OCI-LY3 (cell line): ENCODE data around the gene COPS3.

Experiments
- CTCF ChIP-seq: fragments of 200-600, 300-600 bp; sonication (generic); IDR thresholded peaks from 2 replicates; pipeline ENCODE4 v1.5.1; 2014; ENCODE audit warnings: antibody characterized with exemption, low read length, low read depth
- EZH2phosphoT487 ChIP-seq: fragments of 200-600 bp; shearing (Covaris generic); IDR thresholded peaks from 2 replicates; pipeline ENCODE4 v1.6.1; 2018; ENCODE audit warnings: antibody characterized with exemption, mixed run types, low read depth

GRCh38 chr17:17227608-17228520 is 53.2 kb downstream of the COPS3 start:
- TF ChIP-seq CTCF (no peak), EZH2phosphoT487 (no peak)
